Gastroesophageal sphincter (tissue), 4 donors: ENCODE results near the gene GPHN. TPM values are rescaled to one million over a fixed set of nuclear protein-coding genes. Genes with fewer than 3 reads are reported as not detected.

Source experiments
- ATAC-seq: fragments of 150-250 bp; one replicate; pipeline ENCODE4 v1.9.1; 2016; ENCODE audit warnings: mild to moderate bottlenecking, moderate library complexity
- H3K27ac ChIP-seq, 4 donors: fragments of 200-600 bp; sonication (generic) in 3 of 4; 1 replicate in 3 of 4; 2 replicates in 1 of 4; pipeline ENCODE4 v1.5.1; 2016 to 2019
- H3K27me3 ChIP-seq: fragments of 200-600 bp; sonication (generic); one replicate; pipeline ENCODE4 v1.5.1; 2019
- H3K36me3 ChIP-seq, 2 donors: fragments of 200-600 bp; sonication (generic); one replicate each; pipeline ENCODE4 v1.5.1; 2019; ENCODE audit warnings: control low read depth in 1 of 2
- H3K4me1 ChIP-seq, 3 donors: fragments of 200-600 bp; sonication (generic); 1 replicate in 2 of 3; 2 replicates in 1 of 3; pipeline ENCODE4 v1.5.1; 2016 to 2019; ENCODE audit warnings: control low read depth in 2 of 3
- H3K4me3 ChIP-seq, 2 donors: fragments of 200-600 bp; sonication (generic); one replicate each; pipeline ENCODE4 v1.5.1; 2019; ENCODE audit warnings: mild to moderate bottlenecking in 1 of 2, moderate library complexity in 1 of 2
- H3K9me3 ChIP-seq, 3 donors: fragments of 200-600 bp; sonication (generic); one replicate each; pipeline ENCODE4 v1.5.1; 2017 to 2019; ENCODE audit warnings: control low read depth in 2 of 3
- EP300 ChIP-seq: sonication (generic); formaldehyde crosslinking; IDR thresholded peaks from one replicate; pipeline ENCODE4 v1.6.1; 2017; ENCODE audit warnings: antibody characterized with exemption, mild to moderate bottlenecking
- POLR2A ChIP-seq, 2 donors: fragments of 450-650 bp; IDR thresholded peaks; one replicate each; pipeline ENCODE4 v1.6.1; 2017; ENCODE audit warnings: antibody characterized with exemption in 2 of 2, mild to moderate bottlenecking in 2 of 2, moderate library complexity in 1 of 2
- POLR2AphosphoS5 ChIP-seq: sonication (generic); formaldehyde crosslinking; IDR thresholded peaks from one replicate; pipeline ENCODE4 v1.6.1; 2017; ENCODE audit warnings: antibody characterized with exemption
- WGBS, 2 donors: methylation state at CpG; one replicate each; pipeline ENCODE4 v1.1.5; 2018; ENCODE audit warnings: low coverage in 1 of 2; 5-methylcytosine and 5-hydroxymethylcytosine counted together
- total RNA-seq, 4 donors: library from RNA; depleted of rRNA; stranded (reverse); fragments of >200 nt; gene quantifications; one replicate each; pipeline ENCODE4 v1.1.0, GENCODE V29; 2016
- TF ChIP-seq, protein P1 (sequence below), 4 experiments: fragments of 200-600 bp in 2 of 4; fragments of 450-650 bp in 2 of 4; sonication (generic) in 1 of 4; IDR thresholded peaks; one replicate each; pipeline ENCODE4 v1.5.1; 2017 to 2019; ENCODE audit warnings: antibody characterized with exemption in 4 of 4, mild to moderate bottlenecking in 2 of 4, moderate library complexity in 2 of 4

The GPHN gene
- total RNA-seq, 4 donors from 2014 or later = 13.1 to 16.5 (median 14.7) TPM

DNA sequence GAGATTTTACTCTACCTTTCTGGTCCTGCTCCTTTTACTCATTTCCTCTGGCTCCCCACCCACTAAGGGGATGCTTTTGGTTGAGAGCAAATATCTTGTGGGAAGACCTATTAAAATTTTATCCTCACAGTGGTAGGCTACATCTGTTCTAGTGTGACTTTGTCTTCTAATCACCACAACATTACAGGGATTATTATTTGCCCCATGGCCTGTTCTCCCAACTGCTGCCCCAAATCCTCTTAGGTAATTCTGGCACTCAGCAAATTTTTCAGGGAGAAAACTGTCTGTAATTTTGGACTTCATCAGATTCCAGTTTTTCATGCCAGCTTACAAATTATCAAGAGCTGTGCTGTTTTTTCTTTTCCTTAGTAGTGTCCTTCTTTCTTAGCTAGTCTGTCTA is 172.3 kb downstream of the GPHN start:
- Histone ChIP-seq H3K36me3 (no peaks in the 10 kb centered on the region), H3K27me3 (no peaks in the 10 kb centered on the region), H3K9me3 (peaks cover 0 to 35% (median 0%) of the 10 kb centered on the region in 3 donors), H3K27ac (no peak overlapping the region), H3K4me3 (no peak overlapping the region), H3K4me1 (no peaks in the 10 kb centered on the region)
- no peak for ATAC-seq
- no peak for TF ChIP-seq POLR2AphosphoS5
- TF ChIP-seq EP300 = no peak
- TF ChIP-seq, protein P1, sequence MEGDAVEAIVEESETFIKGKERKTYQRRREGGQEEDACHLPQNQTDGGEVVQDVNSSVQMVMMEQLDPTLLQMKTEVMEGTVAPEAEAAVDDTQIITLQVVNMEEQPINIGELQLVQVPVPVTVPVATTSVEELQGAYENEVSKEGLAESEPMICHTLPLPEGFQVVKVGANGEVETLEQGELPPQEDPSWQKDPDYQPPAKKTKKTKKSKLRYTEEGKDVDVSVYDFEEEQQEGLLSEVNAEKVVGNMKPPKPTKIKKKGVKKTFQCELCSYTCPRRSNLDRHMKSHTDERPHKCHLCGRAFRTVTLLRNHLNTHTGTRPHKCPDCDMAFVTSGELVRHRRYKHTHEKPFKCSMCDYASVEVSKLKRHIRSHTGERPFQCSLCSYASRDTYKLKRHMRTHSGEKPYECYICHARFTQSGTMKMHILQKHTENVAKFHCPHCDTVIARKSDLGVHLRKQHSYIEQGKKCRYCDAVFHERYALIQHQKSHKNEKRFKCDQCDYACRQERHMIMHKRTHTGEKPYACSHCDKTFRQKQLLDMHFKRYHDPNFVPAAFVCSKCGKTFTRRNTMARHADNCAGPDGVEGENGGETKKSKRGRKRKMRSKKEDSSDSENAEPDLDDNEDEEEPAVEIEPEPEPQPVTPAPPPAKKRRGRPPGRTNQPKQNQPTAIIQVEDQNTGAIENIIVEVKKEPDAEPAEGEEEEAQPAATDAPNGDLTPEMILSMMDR (IDR thresholded peaks at IDR 0.05) = no peak
- TF ChIP-seq POLR2A (IDR thresholded peaks at IDR 0.05) = no peak

DNA sequence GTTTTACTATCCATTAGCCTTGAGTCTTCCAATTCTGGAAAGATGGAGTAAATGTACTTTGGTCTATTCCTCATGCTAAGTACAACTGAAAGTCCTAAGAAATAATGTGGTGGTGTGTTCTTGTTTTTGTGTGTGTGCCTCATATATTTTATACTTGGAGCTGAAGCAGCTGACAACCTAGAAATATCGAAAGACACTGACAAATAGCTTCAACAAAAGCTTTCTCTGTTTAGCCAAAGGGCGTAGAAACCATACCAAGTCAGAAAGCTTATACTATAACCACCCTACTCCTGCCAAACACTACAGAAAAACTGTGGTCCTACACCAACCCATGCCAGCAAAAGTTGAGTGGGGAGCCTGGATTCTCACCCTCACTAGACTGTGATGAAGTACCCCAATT is 188.4 kb downstream of the GPHN start:
- Histone ChIP-seq H3K4me1 (no peaks in the 10 kb centered on the region), H3K27me3 (no peaks in the 10 kb centered on the region), H3K27ac (no peak overlapping the region), H3K36me3 (no peaks in the 10 kb centered on the region), H3K9me3 (no peaks in the 10 kb centered on the region), H3K4me3 (no peak overlapping the region)
- no peak for TF ChIP-seq EP300
- TF ChIP-seq POLR2AphosphoS5 = no peak
- TF ChIP-seq POLR2A (IDR thresholded peaks at IDR 0.05) = no peak
- TF ChIP-seq, protein P1 (IDR thresholded peaks at IDR 0.05) = no peak
- 81 to 83% methylated on average over 2 of the region's 2 CpGs for WGBS, 2 donors
- ATAC-seq = no peak

DNA sequence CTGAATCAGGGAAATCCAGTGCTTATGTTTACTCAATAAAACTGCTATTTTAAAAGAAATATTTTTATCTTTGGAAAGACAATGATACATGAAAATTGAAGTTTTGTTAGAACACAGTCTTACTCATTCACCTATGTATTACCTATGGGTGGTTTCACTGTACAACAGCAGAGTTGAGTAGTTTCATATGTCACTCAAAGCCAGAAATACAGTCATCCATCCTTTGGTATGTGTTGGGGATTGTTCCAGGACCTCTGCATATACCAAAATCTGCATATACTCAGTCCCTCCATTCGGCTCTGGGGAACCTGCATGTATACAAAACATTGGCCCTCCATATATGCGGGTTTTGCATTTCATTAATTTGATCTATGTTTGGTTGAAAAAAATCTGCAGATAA is 190.6 kb downstream of the GPHN start:
- Histone ChIP-seq H3K9me3 (no peaks in the 10 kb centered on the region), H3K27me3 (no peaks in the 10 kb centered on the region), H3K27ac (no peak overlapping the region), H3K36me3 (no peaks in the 10 kb centered on the region), H3K4me1 (no peaks in the 10 kb centered on the region), H3K4me3 (no peak overlapping the region)
- no peak for ATAC-seq
- 80 to 94% methylated on average over 2 of the region's 2 CpGs for WGBS, 2 donors
- TF ChIP-seq EP300 (no peak), POLR2A (IDR thresholded peaks at IDR 0.05) (no peak), POLR2AphosphoS5 (no peak)
- TF ChIP-seq, protein P1 (IDR thresholded peaks at IDR 0.05) = no peak

DNA sequence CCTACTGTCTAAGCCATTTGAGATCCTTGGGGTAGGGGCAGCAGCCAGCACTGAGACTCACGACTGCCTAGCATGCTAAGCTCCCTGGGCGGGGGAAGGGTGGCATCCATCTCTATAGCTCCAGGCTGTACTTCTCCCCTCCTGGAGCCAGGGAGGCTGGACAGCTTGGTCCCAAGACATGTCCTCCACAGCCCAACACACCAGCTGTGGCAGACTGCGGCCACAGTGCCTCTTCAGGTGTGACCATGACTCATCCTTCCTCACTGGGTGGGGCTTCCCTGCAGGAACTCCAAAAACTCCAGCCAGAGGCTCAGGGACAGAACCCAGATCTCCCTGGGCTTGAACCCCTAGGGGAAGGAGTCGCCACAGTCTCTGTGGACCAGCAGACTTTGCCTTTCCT is 193.9 kb downstream of the GPHN start:
- no CpG with 5 or more reads among the region's 4 CpGs for WGBS, 2 donors
- Histone ChIP-seq H3K4me1 (no peaks in the 10 kb centered on the region), H3K27me3 (no peaks in the 10 kb centered on the region), H3K9me3 (peaks cover 0 to 9% (median 0%) of the 10 kb centered on the region in 3 donors), H3K27ac (no peak overlapping the region), H3K36me3 (no peaks in the 10 kb centered on the region), H3K4me3 (no peak overlapping the region)
- TF ChIP-seq, protein P1 (IDR thresholded peaks at IDR 0.05) = no peak
- TF ChIP-seq POLR2AphosphoS5 (no peak), POLR2A (IDR thresholded peaks at IDR 0.05) (no peak), EP300 (no peak)
- no peak for ATAC-seq

DNA sequence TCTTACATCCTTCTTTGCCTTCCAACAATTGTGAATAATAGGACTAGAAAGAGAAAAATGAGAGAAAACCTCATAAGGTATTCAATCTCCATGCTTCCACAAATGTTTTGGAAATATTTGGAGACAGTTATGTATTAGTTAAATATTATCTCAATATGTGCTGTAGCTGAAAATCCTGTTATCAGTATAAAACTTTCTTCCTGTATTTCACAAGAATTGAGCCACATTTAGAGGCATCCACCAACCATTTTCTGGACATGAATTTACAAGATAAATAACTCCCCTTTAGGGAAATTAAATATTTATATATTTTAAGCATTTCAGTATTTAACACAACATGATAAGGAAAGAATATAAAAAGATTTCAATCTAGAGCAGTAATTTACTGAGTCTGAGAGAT is 200.3 kb downstream of the GPHN start:
- Histone ChIP-seq H3K9me3 (peaks cover 0 to 21% (median 0%) of the 10 kb centered on the region in 3 donors), H3K27ac (no peak overlapping the region), H3K4me1 (no peaks in the 10 kb centered on the region), H3K36me3 (no peaks in the 10 kb centered on the region), H3K4me3 (no peak overlapping the region), H3K27me3 (no peaks in the 10 kb centered on the region)
- ATAC-seq = no peak
- TF ChIP-seq EP300 = no peak
- TF ChIP-seq, protein P1 (IDR thresholded peaks at IDR 0.05) = no peak
- TF ChIP-seq POLR2A (IDR thresholded peaks at IDR 0.05) = no peak
- no peak for TF ChIP-seq POLR2AphosphoS5
